PC-3 (cell line): Measurements from ENCODE around the gene HPCA.

ENCODE experiments used
- CTCF ChIP-seq: fragments of 300-600 bp; sonication (generic); conservative IDR thresholded peaks from 2 replicates; pipeline ENCODE4 v1.5.1; 2017; ENCODE audit warnings: antibody characterized with exemption, low read depth, mild to moderate bottlenecking, low read length
- EZH2 ChIP-seq: fragments of 300-600 bp; sonication (generic); IDR thresholded peaks from one replicate; pipeline ENCODE4 v1.6.1; 2017; ENCODE audit warnings: antibody characterized with exemption, mild to moderate bottlenecking, low read length; ENCODE audit not compliant: unreplicated experiment
- EZH2phosphoT487 ChIP-seq: fragments of 300-600 bp; sonication (generic); IDR thresholded peaks from 2 replicates; pipeline ENCODE4 v1.6.1; 2018; ENCODE audit warnings: mild to moderate bottlenecking, antibody characterized with exemption, low read length, borderline replicate concordance

DNA sequence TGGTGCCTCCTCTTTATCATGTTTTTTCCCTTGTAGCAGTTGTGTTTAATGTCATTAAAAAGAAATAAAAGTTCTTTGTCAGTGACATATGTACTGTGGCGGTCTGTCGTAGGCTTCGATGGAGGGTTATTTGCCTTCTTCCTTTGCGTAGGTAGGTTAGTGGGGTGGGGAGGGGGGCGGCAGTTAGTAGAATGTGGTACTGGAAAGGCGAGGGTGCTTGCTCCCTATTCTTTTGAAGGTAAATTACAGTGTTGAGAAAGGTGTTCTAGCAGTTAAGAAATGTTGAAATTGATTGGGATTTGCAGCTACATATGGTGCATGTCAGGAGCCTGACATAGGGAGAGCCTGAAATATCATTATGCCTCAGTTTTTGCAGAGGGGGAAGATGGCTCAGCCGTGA, 27.5 kb upstream of the HPCA start:
- TF ChIP-seq CTCF: no peak
- TF ChIP-seq EZH2: no peak
- no peak for TF ChIP-seq EZH2phosphoT487
